Esophagus muscularis mucosa (tissue), 3 donors: Measurements from ENCODE around the gene RIT1.

Source experiments
- POLR2A ChIP-seq: fragments of 450-650 bp; IDR thresholded peaks from one replicate; pipeline ENCODE4 v1.6.1; 2017; ENCODE audit warnings: antibody characterized with exemption, moderate library complexity, mild to moderate bottlenecking, low read depth
- TF ChIP-seq, protein P1 (sequence below), 3 experiments: fragments of 200-600 bp in 2 of 3; fragments of 450-650 bp in 1 of 3; sonication (generic) in 2 of 3; IDR thresholded peaks; one replicate each; pipeline ENCODE4 v1.5.1; 2017 to 2019; ENCODE audit warnings: antibody characterized with exemption in 3 of 3, mild to moderate bottlenecking in 2 of 3, moderate library complexity in 1 of 3

DNA sequence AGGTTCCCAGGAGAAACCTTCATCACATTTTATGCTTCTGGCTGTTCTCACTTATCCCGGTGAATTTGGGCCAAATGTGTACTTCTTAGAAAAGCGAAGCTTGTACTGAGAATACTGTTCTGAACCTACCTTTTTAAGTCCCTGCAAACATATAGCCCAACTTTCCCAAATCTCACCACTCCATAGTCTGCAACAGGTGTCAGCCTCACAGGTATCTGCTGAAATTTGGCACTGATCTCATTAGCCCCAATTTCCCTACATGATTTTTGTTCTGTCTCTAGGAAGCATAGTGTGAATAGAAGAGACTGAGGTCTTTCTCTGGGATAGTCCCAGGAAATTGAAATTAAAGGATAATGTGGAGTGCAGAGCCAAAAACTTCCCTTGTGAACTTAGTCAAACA lies 11.5 kb downstream of the RIT1 start:
- TF ChIP-seq, protein P1, sequence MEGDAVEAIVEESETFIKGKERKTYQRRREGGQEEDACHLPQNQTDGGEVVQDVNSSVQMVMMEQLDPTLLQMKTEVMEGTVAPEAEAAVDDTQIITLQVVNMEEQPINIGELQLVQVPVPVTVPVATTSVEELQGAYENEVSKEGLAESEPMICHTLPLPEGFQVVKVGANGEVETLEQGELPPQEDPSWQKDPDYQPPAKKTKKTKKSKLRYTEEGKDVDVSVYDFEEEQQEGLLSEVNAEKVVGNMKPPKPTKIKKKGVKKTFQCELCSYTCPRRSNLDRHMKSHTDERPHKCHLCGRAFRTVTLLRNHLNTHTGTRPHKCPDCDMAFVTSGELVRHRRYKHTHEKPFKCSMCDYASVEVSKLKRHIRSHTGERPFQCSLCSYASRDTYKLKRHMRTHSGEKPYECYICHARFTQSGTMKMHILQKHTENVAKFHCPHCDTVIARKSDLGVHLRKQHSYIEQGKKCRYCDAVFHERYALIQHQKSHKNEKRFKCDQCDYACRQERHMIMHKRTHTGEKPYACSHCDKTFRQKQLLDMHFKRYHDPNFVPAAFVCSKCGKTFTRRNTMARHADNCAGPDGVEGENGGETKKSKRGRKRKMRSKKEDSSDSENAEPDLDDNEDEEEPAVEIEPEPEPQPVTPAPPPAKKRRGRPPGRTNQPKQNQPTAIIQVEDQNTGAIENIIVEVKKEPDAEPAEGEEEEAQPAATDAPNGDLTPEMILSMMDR (IDR thresholded peaks at IDR 0.05) = no peak
- no peak for TF ChIP-seq POLR2A
